ENCODE measurements around the gene PSMG1.

The PSMG1 gene

DNA sequence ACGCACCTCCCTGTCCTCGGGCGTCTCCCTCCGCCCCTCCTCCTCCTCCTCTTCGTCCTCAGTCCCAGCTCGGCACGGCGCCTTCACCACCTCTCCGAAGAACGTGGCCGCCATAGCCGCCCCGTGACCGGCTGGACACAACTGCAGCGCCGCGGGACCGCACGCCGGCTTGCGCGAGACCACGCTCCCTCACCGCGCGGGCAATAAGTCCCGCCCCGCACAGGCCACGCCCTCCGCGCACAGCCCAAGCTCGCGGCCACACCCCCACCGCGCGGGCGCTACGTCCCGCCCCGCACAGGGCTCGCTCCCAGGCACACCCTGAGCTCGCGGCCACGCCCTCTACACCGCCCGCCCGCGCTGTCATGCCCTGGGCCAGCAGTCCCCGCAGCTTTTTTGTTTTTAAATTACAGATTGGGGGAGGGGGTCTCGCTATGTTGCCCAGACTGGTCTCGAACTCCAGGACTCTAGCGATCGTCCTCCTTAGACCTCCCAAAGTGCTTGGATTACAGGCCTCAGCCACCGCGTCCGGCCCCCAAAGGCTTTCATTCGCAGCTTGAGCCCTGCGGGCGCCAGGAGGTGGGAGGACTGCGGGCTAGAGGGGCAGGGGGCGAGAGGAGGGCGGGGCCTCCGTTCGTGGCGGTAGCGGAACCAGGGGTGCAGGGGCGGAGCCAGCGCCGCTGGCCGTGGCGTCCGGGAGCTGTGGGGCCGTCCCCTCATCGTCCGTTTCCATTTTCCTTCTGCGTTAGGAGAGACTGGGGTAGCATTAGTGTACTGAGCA is at the start of gene PSMG1:
Gene PSMG1 (minus strand): TSS at position 180 of the 778 bp plus-strand sequence. CDS start 66 bp downstream, at position 114.
- H3K4me3 ChIP-seq (IDR thresholded peaks at IDR 0.05; ENCODE audit: insufficient read depth, low read depth, low read length): no peak within 1 kb of the TSS
- H3K79me2 ChIP-seq (ENCODE audit: insufficient read depth, low read depth): peaks cover 32% of the 10 kb centered on the region
- peak within 1 kb of the TSS; percentile 66 for H2AFZ ChIP-seq (ENCODE audit: low read depth)
- peaks cover 39% of the 10 kb centered on the region for H3K4me1 ChIP-seq (ENCODE audit: low read depth, poor library complexity, severe bottlenecking)
- H3K27ac ChIP-seq: peak within 1 kb of the TSS; percentile 68
- H3K27me3 ChIP-seq (ENCODE audit: insufficient read depth, low read depth): no peaks in the 10 kb centered on the region
- peak within 1 kb of the TSS; percentile 99 for H3K4me2 ChIP-seq
- peak within 1 kb of the TSS; percentile 86 for H3K9ac ChIP-seq
- TF ChIP-seq, protein P1, sequence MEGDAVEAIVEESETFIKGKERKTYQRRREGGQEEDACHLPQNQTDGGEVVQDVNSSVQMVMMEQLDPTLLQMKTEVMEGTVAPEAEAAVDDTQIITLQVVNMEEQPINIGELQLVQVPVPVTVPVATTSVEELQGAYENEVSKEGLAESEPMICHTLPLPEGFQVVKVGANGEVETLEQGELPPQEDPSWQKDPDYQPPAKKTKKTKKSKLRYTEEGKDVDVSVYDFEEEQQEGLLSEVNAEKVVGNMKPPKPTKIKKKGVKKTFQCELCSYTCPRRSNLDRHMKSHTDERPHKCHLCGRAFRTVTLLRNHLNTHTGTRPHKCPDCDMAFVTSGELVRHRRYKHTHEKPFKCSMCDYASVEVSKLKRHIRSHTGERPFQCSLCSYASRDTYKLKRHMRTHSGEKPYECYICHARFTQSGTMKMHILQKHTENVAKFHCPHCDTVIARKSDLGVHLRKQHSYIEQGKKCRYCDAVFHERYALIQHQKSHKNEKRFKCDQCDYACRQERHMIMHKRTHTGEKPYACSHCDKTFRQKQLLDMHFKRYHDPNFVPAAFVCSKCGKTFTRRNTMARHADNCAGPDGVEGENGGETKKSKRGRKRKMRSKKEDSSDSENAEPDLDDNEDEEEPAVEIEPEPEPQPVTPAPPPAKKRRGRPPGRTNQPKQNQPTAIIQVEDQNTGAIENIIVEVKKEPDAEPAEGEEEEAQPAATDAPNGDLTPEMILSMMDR (conservative IDR thresholded peaks at IDR 0.05; ENCODE audit: low read depth, low read length): no peak
- H4K20me1 ChIP-seq (ENCODE audit: insufficient read depth): no peaks in the 10 kb centered on the region
- no peaks in the 10 kb centered on the region for H3K36me3 ChIP-seq (ENCODE audit: insufficient read depth)

GRCh38 chr21:39232861-39233291 is 49.6 kb upstream of the PSMG1 start:
- TF ChIP-seq, protein P1 (conservative IDR thresholded peaks at IDR 0.05; ENCODE audit: low read depth, low read length): no peak
- Histone ChIP-seq H3K4me3 (IDR thresholded peaks at IDR 0.05; ENCODE audit: insufficient read depth, low read depth, low read length) (no peak overlapping the region), H3K4me1 (ENCODE audit: low read depth, poor library complexity, severe bottlenecking) (no peaks in the 10 kb centered on the region), H3K4me2 (no peak overlapping the region), H3K79me2 (ENCODE audit: insufficient read depth, low read depth) (no peaks in the 10 kb centered on the region), H2AFZ (ENCODE audit: low read depth) (no peak overlapping the region), H3K36me3 (ENCODE audit: insufficient read depth) (no peaks in the 10 kb centered on the region), H4K20me1 (ENCODE audit: insufficient read depth) (no peaks in the 10 kb centered on the region), H3K9ac (no peak overlapping the region), H3K27ac (no peak overlapping the region), H3K27me3 (ENCODE audit: insufficient read depth, low read depth) (no peaks in the 10 kb centered on the region)

DNA sequence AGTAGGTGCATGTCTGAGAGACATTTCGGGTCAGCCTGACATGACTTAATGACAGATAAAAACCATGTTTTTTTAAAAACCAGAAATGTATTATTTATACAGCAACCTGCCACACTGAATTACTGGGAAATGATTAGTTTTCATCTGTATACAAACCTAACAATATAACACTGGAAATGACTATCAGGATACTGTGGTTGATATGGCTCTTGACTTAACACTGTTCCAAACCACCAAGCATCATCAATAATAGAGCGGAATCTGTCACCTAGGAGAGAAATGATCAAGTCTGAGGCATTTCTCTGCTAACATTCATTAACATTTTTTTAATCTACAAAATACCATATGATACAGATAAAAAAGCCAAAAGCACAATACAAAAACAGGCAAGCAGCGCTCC is 41.7 kb upstream of the PSMG1 start:
- Histone ChIP-seq H3K27ac (no peak overlapping the region), H3K4me2 (no peak overlapping the region), H3K4me3 (IDR thresholded peaks at IDR 0.05; ENCODE audit: insufficient read depth, low read depth, low read length) (no peak overlapping the region), H3K9ac (no peak overlapping the region), H3K79me2 (ENCODE audit: insufficient read depth, low read depth) (no peaks in the 10 kb centered on the region), H3K27me3 (ENCODE audit: insufficient read depth, low read depth) (no peaks in the 10 kb centered on the region), H2AFZ (ENCODE audit: low read depth) (no peak overlapping the region), H3K4me1 (ENCODE audit: low read depth, poor library complexity, severe bottlenecking) (no peaks in the 10 kb centered on the region), H4K20me1 (ENCODE audit: insufficient read depth) (no peaks in the 10 kb centered on the region), H3K36me3 (ENCODE audit: insufficient read depth) (no peaks in the 10 kb centered on the region; the same call in 1 of the 2 replicates)
- TF ChIP-seq, protein P1 (conservative IDR thresholded peaks at IDR 0.05; ENCODE audit: low read depth, low read length): no peak

- Histone ChIP-seq H3K36me3 (ENCODE audit: insufficient read depth) (no peaks in the 10 kb centered on the region; the same call in 1 of the 2 replicates), H3K4me1 (ENCODE audit: low read depth, poor library complexity, severe bottlenecking) (no peaks in the 10 kb centered on the region), H4K20me1 (ENCODE audit: insufficient read depth) (no peaks in the 10 kb centered on the region), H3K27me3 (ENCODE audit: insufficient read depth, low read depth) (no peaks in the 10 kb centered on the region), H3K9ac (no peak overlapping the region), H2AFZ (ENCODE audit: low read depth) (no peak overlapping the region), H3K79me2 (ENCODE audit: insufficient read depth, low read depth) (no peaks in the 10 kb centered on the region), H3K4me2 (no peak overlapping the region), H3K4me3 (IDR thresholded peaks at IDR 0.05; ENCODE audit: insufficient read depth, low read depth, low read length) (no peak overlapping the region), H3K27ac (no peak overlapping the region)
- TF ChIP-seq, protein P1 (conservative IDR thresholded peaks at IDR 0.05; ENCODE audit: low read depth, low read length): no peak
Observed at GRCh38 chr21:39221997-39222486, 38.8 kb upstream of the PSMG1 start.

All from KMS-11 (cell line).